MCF 10A (cell line): ENCODE results near the gene ID4. TPM values are rescaled to one million over a fixed set of nuclear protein-coding genes. Genes with fewer than 3 reads are reported as not detected.

Experiments used
- BruUV-seq: library from RNA; stranded (reverse); fragments of 400-500 nt; replicated peaks from 2 replicates; lab custom pipeline; 2021; lab: Mats Ljungman, UMichigan
- CTCF ChIA-PET: fragments of 300-600 bp; sonication (Branson Sonifier 250); formaldehyde crosslinking; extraction: SDS; loops from one replicate; lab custom pipeline; 2021; ENCODE audit warnings: antibody characterized with exemption, inconsistent platforms; lab: Yijun Ruan, JAX
- POLR2A ChIA-PET: fragments of 300-600, 350-650 bp; sonication (Branson Sonifier 250); formaldehyde crosslinking; extraction: SDS; loops from one replicate; lab custom pipeline; 2020; ENCODE audit warnings: antibody characterized with exemption, inconsistent platforms; lab: Yijun Ruan, JAX
- DNase-seq: peaks from one replicate; pipeline ENCODE4 v3.0.0-alpha.2; 2018; ENCODE audit not compliant: unreplicated experiment
- H3K27ac Mint-ChIP-seq: one replicate; pipeline ENCODE4 v1.8.0; 2022; ENCODE audit warnings: mild to moderate bottlenecking, low read depth, mixed read lengths; ENCODE audit not compliant: unreplicated experiment
- H3K27me3 Mint-ChIP-seq: one replicate; pipeline ENCODE4 v1.8.0; 2022; ENCODE audit warnings: mixed read lengths; ENCODE audit not compliant: insufficient read depth, unreplicated experiment
- H3K36me3 Mint-ChIP-seq: one replicate; pipeline ENCODE4 v1.8.0; 2022; ENCODE audit warnings: mild to moderate bottlenecking, moderate library complexity, mixed read lengths; ENCODE audit not compliant: insufficient read depth, unreplicated experiment
- H3K4me1 Mint-ChIP-seq: one replicate; pipeline ENCODE4 v1.8.0; 2022; ENCODE audit warnings: mixed read lengths; ENCODE audit not compliant: insufficient read depth, unreplicated experiment
- H3K4me3 Mint-ChIP-seq: one replicate; pipeline ENCODE4 v1.8.0; 2022; ENCODE audit warnings: mild to moderate bottlenecking, moderate library complexity, mixed read lengths; ENCODE audit not compliant: unreplicated experiment
- H3K9me3 Mint-ChIP-seq: one replicate; pipeline ENCODE4 v1.8.0; 2022; ENCODE audit warnings: mixed read lengths; ENCODE audit not compliant: unreplicated experiment
- intact Hi-C: fragments of 100-400 bp; cut with micrococcal nuclease; formaldehyde crosslinking; loops from 2 replicates; pipeline ENCODE4 v1.14.1; 2022
- total RNA-seq: library from RNA; stranded (reverse); gene quantifications from 2 replicates; pipeline ENCODE4 v1.2.3, GENCODE V29; 2022
- TF ChIP-seq, protein P1 (sequence below): fragments of 200-600 bp; IDR thresholded peaks from one replicate; pipeline ENCODE4 v1.8.0; 2022; ENCODE audit warnings: antibody characterized with exemption, mild to moderate bottlenecking; ENCODE audit not compliant: unreplicated experiment

The ID4 gene
- total RNA-seq, 1 experiment from 2014 or later: not detected

DNA sequence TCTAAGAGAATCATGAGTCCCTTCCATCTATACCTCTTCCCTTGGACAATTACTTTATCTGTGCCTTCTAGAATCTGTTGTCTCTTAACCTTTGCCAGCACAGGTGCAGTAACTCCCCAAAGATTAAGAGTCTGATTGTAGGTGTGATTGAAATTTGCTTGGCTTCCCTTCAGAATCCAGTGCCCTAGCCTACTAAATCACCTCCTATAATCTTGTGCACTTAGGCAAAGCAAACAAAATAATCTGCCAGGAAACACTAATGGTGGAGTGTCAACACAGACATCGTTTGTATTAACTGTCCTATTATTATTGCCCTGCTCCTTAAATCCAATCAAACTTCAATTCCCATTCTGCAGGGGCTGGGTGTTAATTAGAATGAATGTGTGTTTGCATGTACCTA, 28.0 kb downstream of the ID4 start:
- intact Hi-C loops: no loop called here
- TF ChIP-seq, protein P1, sequence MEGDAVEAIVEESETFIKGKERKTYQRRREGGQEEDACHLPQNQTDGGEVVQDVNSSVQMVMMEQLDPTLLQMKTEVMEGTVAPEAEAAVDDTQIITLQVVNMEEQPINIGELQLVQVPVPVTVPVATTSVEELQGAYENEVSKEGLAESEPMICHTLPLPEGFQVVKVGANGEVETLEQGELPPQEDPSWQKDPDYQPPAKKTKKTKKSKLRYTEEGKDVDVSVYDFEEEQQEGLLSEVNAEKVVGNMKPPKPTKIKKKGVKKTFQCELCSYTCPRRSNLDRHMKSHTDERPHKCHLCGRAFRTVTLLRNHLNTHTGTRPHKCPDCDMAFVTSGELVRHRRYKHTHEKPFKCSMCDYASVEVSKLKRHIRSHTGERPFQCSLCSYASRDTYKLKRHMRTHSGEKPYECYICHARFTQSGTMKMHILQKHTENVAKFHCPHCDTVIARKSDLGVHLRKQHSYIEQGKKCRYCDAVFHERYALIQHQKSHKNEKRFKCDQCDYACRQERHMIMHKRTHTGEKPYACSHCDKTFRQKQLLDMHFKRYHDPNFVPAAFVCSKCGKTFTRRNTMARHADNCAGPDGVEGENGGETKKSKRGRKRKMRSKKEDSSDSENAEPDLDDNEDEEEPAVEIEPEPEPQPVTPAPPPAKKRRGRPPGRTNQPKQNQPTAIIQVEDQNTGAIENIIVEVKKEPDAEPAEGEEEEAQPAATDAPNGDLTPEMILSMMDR: no peak
- CTCF ChIA-PET: no interaction called here
- no TSS peak for BruUV-seq
- POLR2A ChIA-PET: interaction anchor here (0.6 kb wide), 1 partner anchor 292 kb away, joined by 4 read pairs; no protein-coding TSS in a partner anchor
- Mint-ChIP-seq H3K36me3 (no peaks in the 10 kb centered on the region), H3K27me3 (peaks cover 21% of the 10 kb centered on the region), H3K4me3 (no peak overlapping the region), H3K4me1 (peaks cover 7% of the 10 kb centered on the region), H3K9me3 (no peaks in the 10 kb centered on the region), H3K27ac (no peak overlapping the region)
- DNase-seq: no peak

DNA sequence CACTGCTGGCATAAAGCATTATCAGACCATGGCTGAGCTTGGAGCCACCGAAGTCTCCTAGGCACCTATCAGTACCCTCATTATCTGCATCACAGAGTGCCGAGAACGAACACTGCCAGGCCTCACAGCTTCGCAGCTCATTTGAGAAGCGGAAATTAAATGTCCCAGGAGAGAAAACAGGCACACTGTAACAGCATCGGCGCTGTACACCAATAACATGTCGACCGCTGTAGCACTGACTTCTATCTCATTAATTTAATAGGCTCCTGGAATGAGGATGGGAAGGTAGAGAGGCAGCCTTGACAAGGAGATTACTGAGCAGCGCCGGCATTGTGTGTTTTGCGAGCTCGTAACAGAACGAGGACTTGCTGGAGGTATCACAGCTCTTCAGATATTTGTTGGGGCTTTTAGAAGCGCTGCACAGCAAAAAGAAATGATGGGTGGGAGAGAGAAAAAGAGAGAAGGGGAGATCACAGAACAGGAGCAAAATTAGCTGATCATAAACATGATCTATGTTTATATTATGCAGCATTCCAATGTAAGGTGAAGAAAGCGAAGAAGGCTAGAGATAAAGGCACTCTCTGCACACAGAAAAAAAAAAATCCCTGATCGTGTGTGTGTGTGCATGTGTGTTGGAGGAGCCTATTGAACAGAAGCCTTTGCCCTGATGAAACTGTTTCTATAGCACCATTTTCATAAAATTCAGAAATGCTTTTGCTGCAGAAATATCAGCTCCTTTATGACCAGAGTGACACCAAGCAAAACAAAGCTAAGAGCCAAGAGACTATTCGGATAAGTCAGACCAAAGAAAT, 29.2 kb downstream of the ID4 start:
- DNase-seq: no peak
- Mint-ChIP-seq H3K36me3 (no peaks in the 10 kb centered on the region), H3K27ac (no peak overlapping the region), H3K9me3 (no peaks in the 10 kb centered on the region), H3K4me1 (peaks cover 7% of the 10 kb centered on the region), H3K27me3 (peaks cover 13% of the 10 kb centered on the region), H3K4me3 (no peak overlapping the region)
- TF ChIP-seq, protein P1: no peak
- ChIA-PET POLR2A (no interaction called here), CTCF (interaction anchor here (0.6 to 1.3 kb wide), 5 partner anchors 14 to 1619 kb away, joined by 3 to 6 read pairs (median 4); no protein-coding TSS in a partner anchor)
- BruUV-seq: no TSS peak
- intact Hi-C loops: no loop called here

DNA sequence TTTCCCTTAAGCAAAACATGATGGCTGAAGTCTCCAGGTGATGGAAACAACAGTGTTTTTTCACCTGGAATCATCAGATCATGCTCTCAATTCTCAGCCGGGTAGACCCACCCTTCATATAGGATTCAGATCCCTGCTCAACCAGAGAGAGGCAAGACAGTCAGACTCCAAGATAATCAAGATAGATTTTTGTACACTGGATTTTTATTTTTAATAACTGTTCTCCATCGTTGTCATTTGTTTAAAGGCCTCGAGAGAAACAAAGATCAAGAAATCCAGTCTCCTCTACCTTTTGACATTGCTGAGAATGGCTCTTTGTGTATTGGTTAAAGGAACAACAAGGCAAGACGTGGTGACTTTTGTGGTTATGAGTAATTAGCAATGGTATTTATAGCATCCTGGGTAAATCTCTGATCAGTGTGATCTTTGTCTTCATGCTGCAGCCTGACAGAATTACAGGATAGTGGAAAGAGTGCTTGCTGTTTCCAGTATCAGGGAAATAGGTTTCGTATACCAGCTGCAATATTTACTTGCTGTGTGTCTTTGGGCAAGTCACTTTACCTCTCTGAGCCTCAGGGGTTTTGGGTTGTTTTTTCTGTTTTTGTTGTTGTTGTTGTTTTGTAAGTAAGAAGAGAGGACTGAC, 29.9 kb downstream of the ID4 start:
- CTCF ChIA-PET: interaction anchor here (0.6 to 1.3 kb wide), 4 partner anchors 15 to 1618 kb away, joined by 3 to 6 read pairs (median 4); no protein-coding TSS in a partner anchor
- POLR2A ChIA-PET: no interaction called here
- Mint-ChIP-seq H3K4me3 (no peak overlapping the region), H3K36me3 (no peaks in the 10 kb centered on the region), H3K9me3 (no peaks in the 10 kb centered on the region), H3K4me1 (peaks cover 7% of the 10 kb centered on the region), H3K27me3 (peaks cover 13% of the 10 kb centered on the region), H3K27ac (no peak overlapping the region)
- intact Hi-C loops: no loop called here
- DNase-seq: peak; percentile 35
- BruUV-seq: no TSS peak
- TF ChIP-seq, protein P1: no peak

DNA sequence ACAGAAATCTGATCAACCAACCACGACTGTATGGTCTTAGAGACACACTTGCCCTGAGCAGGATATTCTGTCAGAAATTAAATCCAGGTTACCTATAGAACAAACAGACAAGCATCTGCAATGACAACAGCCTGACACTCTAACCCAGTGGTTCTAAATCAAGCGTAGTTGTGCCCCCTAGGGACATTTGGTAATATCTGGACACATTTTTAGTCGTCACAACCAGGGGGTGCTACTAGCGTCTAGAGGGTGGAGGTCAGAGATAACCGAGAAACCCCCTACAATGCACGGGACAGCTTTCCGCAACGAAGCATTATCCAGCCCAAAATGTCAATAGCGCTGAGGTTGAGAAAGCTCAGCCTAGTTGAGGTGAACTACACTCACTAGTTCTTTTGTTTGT, 32.3 kb downstream of the ID4 start:
- no peak overlapping the region for H3K27ac Mint-ChIP-seq
- CTCF ChIA-PET: no interaction called here
- no peaks in the 10 kb centered on the region for H3K36me3 Mint-ChIP-seq
- BruUV-seq: no TSS peak
- no peaks in the 10 kb centered on the region for H3K9me3 Mint-ChIP-seq
- no peak overlapping the region for H3K4me3 Mint-ChIP-seq
- POLR2A ChIA-PET: no interaction called here
- TF ChIP-seq, protein P1: no peak
- intact Hi-C loops: no loop called here
- no peak for DNase-seq
- peaks cover 7% of the 10 kb centered on the region for H3K4me1 Mint-ChIP-seq
- peaks cover 29% of the 10 kb centered on the region for H3K27me3 Mint-ChIP-seq
